Measurements from ENCODE around the gene GRM2.

GRCh38 chr3:51716805-51717204, 9.9 kb downstream of the GRM2 start:
- TF ChIP-seq TAF1 (IDR thresholded peaks at IDR 0.05; ENCODE audit: low read depth, low read length) (no peak), POLR2A (IDR thresholded peaks at IDR 0.05; ENCODE audit: low read depth, low read length) (no peak), POLR2AphosphoS5 (IDR thresholded peaks at IDR 0.05; ENCODE audit: low read depth, low read length) (no peak), SPI1 (IDR thresholded peaks at IDR 0.05; ENCODE audit: low read depth, low read length) (no peak), POU2F2 (IDR thresholded peaks at IDR 0.05; ENCODE audit: low read depth, low read length) (peak; percentile 59; the same call in 1 of the 2 replicates)
